Activated naive CD4-positive, alpha-beta T cell treated with anti-CD3 and anti-CD28 coated beads, Interleukin-2, amount 50 U/mL, for 24 hours (primary cell): ENCODE measurements around the gene SEC61A2.

Source experiments
- H3K27ac Mint-ChIP-seq: one replicate; pipeline ENCODE4 v1.8.0; 2021; ENCODE audit warnings: mild to moderate bottlenecking, mixed read lengths
- H3K27me3 Mint-ChIP-seq: one replicate; pipeline ENCODE4 v1.8.0; 2021; ENCODE audit warnings: mixed read lengths
- H3K36me3 Mint-ChIP-seq: one replicate; pipeline ENCODE4 v1.8.0; 2021; ENCODE audit warnings: mixed read lengths
- H3K4me1 Mint-ChIP-seq: one replicate; pipeline ENCODE4 v1.8.0; 2021; ENCODE audit warnings: mixed read lengths
- H3K4me3 Mint-ChIP-seq: one replicate; pipeline ENCODE4 v1.8.0; 2021; ENCODE audit warnings: mild to moderate bottlenecking, mixed read lengths
- H3K9me3 Mint-ChIP-seq: one replicate; pipeline ENCODE4 v1.8.0; 2021; ENCODE audit warnings: mixed read lengths

SEC61A2 gene

GRCh38 chr10:12202226-12202625, 72.7 kb downstream of the SEC61A2 start:
- H3K27me3 Mint-ChIP-seq, result no peaks in the 10 kb centered on the region
- no peak overlapping the region for H3K4me3 Mint-ChIP-seq
- no peaks in the 10 kb centered on the region for H3K9me3 Mint-ChIP-seq
- peaks cover 43% of the 10 kb centered on the region for H3K4me1 Mint-ChIP-seq
- no peak overlapping the region for H3K27ac Mint-ChIP-seq
- peaks cover 26% of the 10 kb centered on the region for H3K36me3 Mint-ChIP-seq

GRCh38 chr10:12205082-12205481, 75.6 kb downstream of the SEC61A2 start:
- Mint-ChIP-seq H3K4me3 (no peak overlapping the region), H3K4me1 (peaks cover 38% of the 10 kb centered on the region), H3K9me3 (no peaks in the 10 kb centered on the region), H3K27ac (no peak overlapping the region), H3K36me3 (peaks cover 20% of the 10 kb centered on the region), H3K27me3 (no peaks in the 10 kb centered on the region)

- Mint-ChIP-seq H3K27me3 (no peaks in the 10 kb centered on the region), H3K4me1 (peaks cover 26% of the 10 kb centered on the region), H3K4me3 (no peak overlapping the region), H3K9me3 (no peaks in the 10 kb centered on the region), H3K36me3 (peaks cover 18% of the 10 kb centered on the region), H3K27ac (peak overlapping the region; percentile 69)
Observed at GRCh38 chr10:12207114-12207513, 77.6 kb downstream of the SEC61A2 start.

- Mint-ChIP-seq H3K27me3 (no peaks in the 10 kb centered on the region), H3K27ac (no peak overlapping the region), H3K4me1 (peaks cover 26% of the 10 kb centered on the region), H3K4me3 (no peak overlapping the region), H3K36me3 (peaks cover 15% of the 10 kb centered on the region), H3K9me3 (no peaks in the 10 kb centered on the region)
Observed at GRCh38 chr10:12208460-12208859, 79.0 kb downstream of the SEC61A2 start.

- H3K36me3 Mint-ChIP-seq, result peaks cover 11% of the 10 kb centered on the region
Observed at GRCh38 chr10:12212454-12212853, 83.0 kb downstream of the SEC61A2 start.

GRCh38 chr10:12213621-12214020, 84.1 kb downstream of the SEC61A2 start:
- no peak overlapping the region for H3K27ac Mint-ChIP-seq

More at GRCh38 chr10:12212454-12212853, 83.0 kb downstream of the SEC61A2 start:
- H3K27me3 Mint-ChIP-seq, result no peaks in the 10 kb centered on the region
- peaks cover 39% of the 10 kb centered on the region for H3K4me1 Mint-ChIP-seq
- H3K9me3 Mint-ChIP-seq, result no peaks in the 10 kb centered on the region
- no peak overlapping the region for H3K27ac Mint-ChIP-seq
- H3K4me3 Mint-ChIP-seq, result no peak overlapping the region

GRCh38 chr10:12214093-12214492, 84.6 kb downstream of the SEC61A2 start:
- Mint-ChIP-seq H3K36me3 (peaks cover 16% of the 10 kb centered on the region), H3K9me3 (no peaks in the 10 kb centered on the region), H3K27me3 (no peaks in the 10 kb centered on the region), H3K4me3 (no peak overlapping the region), H3K27ac (peak overlapping the region; percentile 79), H3K4me1 (peaks cover 28% of the 10 kb centered on the region)

More at GRCh38 chr10:12213621-12214020, 84.1 kb downstream of the SEC61A2 start:
- peaks cover 33% of the 10 kb centered on the region for H3K4me1 Mint-ChIP-seq
- H3K27me3 Mint-ChIP-seq, result no peaks in the 10 kb centered on the region
- peaks cover 13% of the 10 kb centered on the region for H3K36me3 Mint-ChIP-seq
- H3K9me3 Mint-ChIP-seq, result no peaks in the 10 kb centered on the region
- no peak overlapping the region for H3K4me3 Mint-ChIP-seq

GRCh38 chr10:12214763-12215218, 85.3 kb downstream of the SEC61A2 start:
- H3K4me3 Mint-ChIP-seq, result peak overlapping the region; percentile 45

More at GRCh38 chr10:12214763-12215218, 85.3 kb downstream of the SEC61A2 start:
- Mint-ChIP-seq H3K27ac (no peak overlapping the region), H3K36me3 (peaks cover 18% of the 10 kb centered on the region), H3K27me3 (no peaks in the 10 kb centered on the region), H3K9me3 (no peaks in the 10 kb centered on the region), H3K4me1 (peaks cover 27% of the 10 kb centered on the region)
